Immature natural killer cell (primary cell): ENCODE data around the gene LRRC74A. TPM values are rescaled to one million over a fixed set of nuclear protein-coding genes. Genes with fewer than 3 reads are reported as not detected.
"Not testable (repeated sequence)": the region's sequence is repeated elsewhere in the genome, so short reads cannot be mapped to it uniquely, and the experiment has no call there.

ENCODE experiments used
- DNase-seq, 3 donors: peaks; one replicate each; pipeline ENCODE4 v3.0.0; 2022; ENCODE audit warnings: mixed read lengths in 1 of 3
- H3K27ac Mint-ChIP-seq, 6 donors: one replicate each; pipeline ENCODE4 v1.8.0; 2020; ENCODE audit warnings: mixed read lengths in 6 of 6, mild to moderate bottlenecking in 5 of 6, inconsistent platforms in 4 of 6, moderate library complexity in 3 of 6
- H3K27me3 Mint-ChIP-seq, 3 donors: one replicate each; pipeline ENCODE4 v1.8.0; 2020 to 2021; ENCODE audit warnings: low read depth in 3 of 3, mild to moderate bottlenecking in 3 of 3, mixed read lengths in 3 of 3, moderate library complexity in 3 of 3, inconsistent platforms in 1 of 3
- H3K36me3 Mint-ChIP-seq, 3 donors: one replicate each; pipeline ENCODE4 v1.8.0; 2020; ENCODE audit warnings: mixed read lengths in 3 of 3, inconsistent platforms in 2 of 3, mild to moderate bottlenecking in 2 of 3
- H3K4me1 Mint-ChIP-seq, 2 donors: one replicate each; pipeline ENCODE4 v1.8.0; 2020; ENCODE audit warnings: inconsistent platforms in 2 of 2, mild to moderate bottlenecking in 2 of 2, mixed read lengths in 2 of 2, moderate library complexity in 1 of 2
- H3K4me3 Mint-ChIP-seq, 5 donors: one replicate each; pipeline ENCODE4 v1.8.0; 2020; ENCODE audit warnings: mild to moderate bottlenecking in 5 of 5, mixed read lengths in 5 of 5, inconsistent platforms in 3 of 5, moderate library complexity in 3 of 5
- H3K9me3 Mint-ChIP-seq, 6 donors: one replicate each; pipeline ENCODE4 v1.8.0; 2020; ENCODE audit warnings: mild to moderate bottlenecking in 6 of 6, mixed read lengths in 6 of 6, inconsistent platforms in 4 of 6, moderate library complexity in 3 of 6
- polyA plus RNA-seq, 3 donors: library from polyadenylated mRNA; unstranded; fragments of 300-500 nt; fragmentation: Illumina TruSeq; gene quantifications; one replicate each; pipeline ENCODE4 v1.2.3, GENCODE V29; 2021

The LRRC74A gene
- polyA plus RNA-seq, 3 donors from 2014 or later, result not detected

DNA sequence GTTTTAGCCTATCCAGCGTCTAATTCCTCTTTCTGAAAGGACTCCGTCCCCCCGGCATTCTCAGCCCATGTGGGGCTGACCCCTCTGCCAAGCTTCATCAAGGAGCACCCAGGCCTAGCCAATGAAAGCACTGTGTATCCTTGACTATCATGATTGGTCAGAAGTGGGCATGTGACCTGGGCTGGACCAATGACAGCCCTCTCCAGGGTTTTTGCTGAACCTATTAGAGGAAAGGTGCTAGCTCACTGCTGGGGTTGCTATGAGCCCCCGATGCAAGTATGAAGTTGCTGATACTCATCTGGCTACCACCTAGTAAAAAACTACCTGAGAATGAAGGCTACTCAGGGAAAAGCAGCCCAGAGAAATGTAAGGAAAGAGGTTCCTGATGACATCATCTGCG lies 68.1 kb downstream of the LRRC74A start:
- Mint-ChIP-seq H3K27ac (no peak overlapping the region), H3K9me3 (peaks cover 0 to 4% (median 0%) of the 10 kb centered on the region in 6 donors), H3K27me3 (peaks cover 1 to 5% (median 1%) of the 10 kb centered on the region in 3 donors)

DNA sequence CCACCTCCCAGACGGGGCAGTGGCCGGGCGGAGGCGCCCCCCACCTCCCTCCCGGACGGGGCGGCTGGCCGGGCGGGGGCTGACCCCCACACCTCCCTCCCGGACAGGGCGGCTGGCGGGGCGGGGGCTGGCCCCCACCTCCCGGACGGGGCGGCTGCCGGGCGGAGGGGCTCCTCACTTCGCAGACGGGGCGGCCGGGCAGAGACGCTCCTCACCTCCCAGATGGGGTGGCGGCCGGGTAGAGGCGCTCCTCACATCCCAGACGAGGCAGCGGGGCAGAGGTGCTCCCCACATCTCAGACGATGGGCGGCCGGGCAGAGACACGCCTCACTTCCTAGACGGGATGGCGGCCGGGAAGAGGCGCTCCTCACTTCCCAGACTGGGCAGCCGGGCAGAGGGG lies 71.8 kb downstream of the LRRC74A start:
- not testable (repeated sequence) for H3K27me3 Mint-ChIP-seq, DNase-seq, H3K9me3 Mint-ChIP-seq, H3K27ac Mint-ChIP-seq, H3K4me3 Mint-ChIP-seq, H3K36me3 Mint-ChIP-seq, H3K4me1 Mint-ChIP-seq

More for the DNA sequence above, 68.1 kb downstream of the LRRC74A start:
- Mint-ChIP-seq H3K4me3 (no peak overlapping the region), H3K36me3 (peaks cover 0 to 4% (median 4%) of the 10 kb centered on the region in 3 donors), H3K4me1 (no peaks in the 10 kb centered on the region)
- no peak for DNase-seq

DNA sequence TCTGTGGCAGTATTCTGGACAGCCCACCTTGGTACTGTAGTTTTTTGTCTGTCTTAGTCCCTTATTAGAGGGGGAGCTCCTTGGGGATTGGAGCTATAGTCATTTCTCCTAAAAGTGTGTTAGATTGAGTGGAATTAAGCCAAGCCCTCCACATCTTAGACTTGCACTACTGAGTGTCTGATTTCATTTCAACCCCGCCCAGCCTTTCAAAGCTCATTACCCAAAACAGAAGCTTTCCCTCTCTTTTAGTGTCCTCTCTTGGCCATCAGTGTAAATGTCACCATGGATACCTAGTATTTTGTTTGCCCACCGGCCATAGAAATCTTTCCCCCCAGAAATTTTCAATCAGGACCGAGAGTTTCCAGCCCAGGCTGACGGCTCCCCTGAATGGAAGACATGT lies 74.5 kb downstream of the LRRC74A start:
- no peak for DNase-seq
- Mint-ChIP-seq H3K36me3 (no peaks in the 10 kb centered on the region), H3K4me1 (peaks cover 8 to 9% of the 10 kb centered on the region in 2 donors), H3K27me3 (peaks cover 0 to 11% (median 4%) of the 10 kb centered on the region in 3 donors), H3K9me3 (no peaks in the 10 kb centered on the region), H3K4me3 (no peak overlapping the region), H3K27ac (no peak overlapping the region)

DNA sequence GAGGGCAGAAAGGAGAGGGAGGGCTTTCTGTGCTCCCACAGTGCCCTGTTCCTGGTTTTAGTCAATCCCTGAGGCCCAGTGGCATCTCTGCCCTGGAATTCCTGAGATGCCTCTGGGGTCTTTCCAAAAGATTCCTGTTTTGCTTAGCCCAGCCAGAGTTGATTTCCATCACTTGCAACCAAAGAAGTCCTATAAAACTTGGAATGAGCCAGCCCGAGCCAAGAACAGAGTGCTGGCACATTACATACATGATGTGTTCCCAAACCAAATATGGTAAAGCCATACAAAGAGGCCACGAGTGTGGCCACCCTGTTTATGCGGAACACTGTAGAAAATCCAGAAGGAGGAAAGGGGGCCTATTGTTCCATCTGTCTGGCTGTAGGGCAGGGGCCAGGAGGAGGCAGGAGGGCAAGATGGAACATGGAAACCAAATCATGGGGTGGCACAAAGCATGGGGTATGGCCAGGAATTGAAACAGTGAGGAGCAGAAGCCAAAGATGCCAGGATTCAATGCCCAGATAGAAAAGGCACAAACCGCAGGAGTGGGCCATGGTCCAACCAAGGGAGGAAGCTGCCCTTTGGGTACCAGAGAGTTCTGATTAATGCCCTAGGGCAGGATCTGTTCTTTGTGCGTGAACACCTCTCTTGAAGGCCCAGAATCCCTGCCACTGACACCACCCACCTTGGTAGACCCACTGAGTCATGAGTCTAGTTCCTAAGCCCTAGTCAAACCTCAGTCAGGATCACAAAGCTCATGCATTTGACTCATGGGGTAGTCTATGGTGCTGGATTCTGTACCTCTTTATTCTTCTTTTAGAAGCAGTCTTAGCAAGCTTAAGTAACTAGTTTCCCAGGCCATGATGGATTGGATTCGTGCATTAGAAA lies 75.2 kb downstream of the LRRC74A start:
- Mint-ChIP-seq H3K27ac (no peak overlapping the region), H3K36me3 (no peaks in the 10 kb centered on the region), H3K4me1 (peaks cover 8 to 9% of the 10 kb centered on the region in 2 donors), H3K9me3 (no peaks in the 10 kb centered on the region), H3K27me3 (peaks cover 0 to 11% (median 4%) of the 10 kb centered on the region in 3 donors), H3K4me3 (no peak overlapping the region)
- no peak for DNase-seq

DNA sequence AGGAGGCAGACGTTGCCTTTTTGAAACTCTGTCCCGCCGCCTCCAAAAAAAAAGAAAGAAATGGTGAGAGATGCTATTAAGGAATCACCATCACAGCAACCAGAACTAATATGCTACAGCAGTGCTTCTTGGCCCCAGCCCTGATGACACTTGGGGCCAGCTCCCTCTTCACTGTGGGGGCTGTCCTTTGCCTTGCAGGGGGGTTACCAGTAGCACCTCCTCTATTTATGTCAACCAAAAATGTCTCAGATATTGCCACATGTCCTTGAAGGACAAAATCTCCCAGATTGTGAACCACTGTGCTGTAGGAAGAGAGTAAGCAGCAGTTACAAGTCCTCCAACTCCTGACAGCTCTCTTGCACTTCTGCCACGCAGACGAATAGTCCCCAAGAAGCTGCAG lies 76.4 kb downstream of the LRRC74A start:
- no peak for DNase-seq
- peaks cover 8 to 9% of the 10 kb centered on the region in 2 donors for H3K4me1 Mint-ChIP-seq
- H3K27me3 Mint-ChIP-seq, result peaks cover 0 to 11% (median 6%) of the 10 kb centered on the region in 3 donors
- no peaks in the 10 kb centered on the region for H3K36me3 Mint-ChIP-seq
- no peak overlapping the region for H3K27ac Mint-ChIP-seq
- no peak overlapping the region for H3K4me3 Mint-ChIP-seq
- H3K9me3 Mint-ChIP-seq, result no peaks in the 10 kb centered on the region

DNA sequence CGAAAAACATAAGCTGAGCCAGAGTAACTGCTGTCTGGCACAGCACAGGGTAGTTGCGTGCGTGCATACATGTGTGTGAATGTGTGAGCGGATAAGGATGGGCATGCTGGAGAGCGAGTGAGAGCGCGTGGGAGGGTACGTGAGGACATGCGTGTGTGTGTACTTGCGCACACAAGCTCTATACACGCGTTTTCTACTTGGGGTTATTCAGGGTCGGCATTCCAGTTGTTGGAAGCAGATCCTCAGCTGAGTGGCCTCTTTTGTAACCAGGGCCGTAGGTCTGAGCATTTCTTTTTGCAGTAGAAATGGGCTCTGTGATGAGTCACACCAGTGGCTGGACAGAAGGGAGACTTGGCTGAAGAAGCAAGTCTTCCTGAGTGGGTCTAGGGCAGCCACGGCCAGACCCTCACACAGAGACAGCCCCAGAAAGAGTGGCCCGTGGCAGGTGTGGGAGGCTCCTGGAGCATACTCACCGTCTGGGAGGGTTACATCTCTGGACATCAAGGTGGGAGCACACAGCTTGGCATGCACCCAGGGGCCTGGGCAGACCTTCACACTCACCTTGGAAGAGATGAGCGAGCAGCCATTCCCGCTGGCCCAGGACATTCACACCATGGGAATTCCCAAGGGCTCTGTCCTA lies 78.0 kb downstream of the LRRC74A start:
- Mint-ChIP-seq H3K4me1 (peaks cover 15 to 16% of the 10 kb centered on the region in 2 donors), H3K4me3 (no peak overlapping the region), H3K9me3 (no peaks in the 10 kb centered on the region), H3K36me3 (no peaks in the 10 kb centered on the region), H3K27ac (peak overlapping the region in 2 of 6 donors; percentile 28 to 45), H3K27me3 (peaks cover 2 to 15% (median 10%) of the 10 kb centered on the region in 3 donors)
- no peak for DNase-seq

DNA sequence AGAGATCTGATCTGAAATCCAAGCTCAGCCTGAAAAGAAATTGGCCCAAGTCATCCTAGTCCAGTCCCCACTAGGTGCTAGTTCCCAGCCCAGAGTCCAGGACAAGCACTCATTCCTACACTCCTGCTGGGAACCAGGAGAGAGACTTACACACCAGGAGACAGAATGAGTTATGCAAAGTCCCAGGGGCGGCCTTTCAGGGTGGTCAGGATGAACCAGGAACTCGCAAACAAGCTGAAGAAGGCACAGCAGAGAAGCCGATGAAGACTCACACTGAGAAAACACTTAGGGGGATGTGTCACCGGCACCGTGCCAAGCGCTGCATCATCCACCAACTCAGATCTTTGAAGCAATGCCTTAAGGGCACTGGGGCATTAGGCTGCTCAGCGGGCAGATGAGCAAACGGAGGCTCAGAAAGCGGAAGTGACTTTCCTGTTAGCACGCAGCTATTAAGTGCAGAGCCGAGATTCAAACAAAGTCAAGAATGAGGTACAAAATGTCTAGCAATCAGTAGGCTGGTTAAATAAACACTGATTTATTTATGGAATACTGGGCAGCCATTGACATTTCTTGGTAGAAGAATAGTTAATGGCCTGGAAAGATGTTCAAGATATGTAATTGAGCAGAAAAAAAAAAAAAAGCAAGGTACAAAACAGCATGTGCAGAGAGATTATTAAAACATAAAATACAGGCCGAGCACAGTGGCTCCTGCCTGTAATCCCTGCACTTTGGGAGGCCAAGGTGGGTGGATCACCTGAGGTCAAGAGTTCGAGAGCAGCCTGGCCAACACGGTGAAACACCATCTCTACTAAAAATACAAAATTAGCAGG lies 78.7 kb downstream of the LRRC74A start:
- H3K4me1 Mint-ChIP-seq, result peaks cover 17 to 18% of the 10 kb centered on the region in 2 donors
- peaks cover 2 to 14% (median 8%) of the 10 kb centered on the region in 3 donors for H3K27me3 Mint-ChIP-seq
- H3K4me3 Mint-ChIP-seq, result peak overlapping the region in 2 of 5 donors; percentile 42 to 58
- peak in 1 of 3 donors; percentile 23 for DNase-seq
- H3K36me3 Mint-ChIP-seq, result no peaks in the 10 kb centered on the region
- H3K27ac Mint-ChIP-seq, result peak overlapping the region in 3 of 6 donors; percentile 26 to 42 (median 28)
- H3K9me3 Mint-ChIP-seq, result no peaks in the 10 kb centered on the region

DNA sequence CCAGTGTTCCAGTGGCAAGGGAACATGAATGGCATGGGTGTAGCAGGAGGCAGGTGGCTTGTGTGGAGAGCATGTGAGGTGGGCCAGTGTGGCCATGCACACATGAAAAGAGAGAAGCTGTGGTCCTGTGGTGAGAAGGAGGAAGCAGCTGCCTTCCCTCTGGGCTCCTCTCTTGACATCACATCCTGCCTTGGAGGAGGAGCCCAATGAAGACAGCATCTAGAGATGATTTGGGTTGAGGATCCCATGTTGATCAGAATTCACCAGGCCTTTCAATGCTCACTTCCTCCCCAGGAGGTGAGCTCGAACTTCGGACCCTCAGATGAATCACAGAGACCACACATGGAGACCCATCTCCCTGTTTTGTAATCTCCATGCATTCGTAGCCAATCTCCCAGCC lies 82.6 kb downstream of the LRRC74A start:
- Mint-ChIP-seq H3K4me3 (peak overlapping the region; percentile 23 to 51 (median 35)), H3K4me1 (peaks cover 24 to 27% of the 10 kb centered on the region in 2 donors), H3K27ac (peak overlapping the region; percentile 64 to 92 (median 83)), H3K9me3 (no peaks in the 10 kb centered on the region), H3K36me3 (no peaks in the 10 kb centered on the region), H3K27me3 (peaks cover 2 to 8% (median 6%) of the 10 kb centered on the region in 3 donors)
- peak; percentile 59 to 71 (median 65) for DNase-seq

DNA sequence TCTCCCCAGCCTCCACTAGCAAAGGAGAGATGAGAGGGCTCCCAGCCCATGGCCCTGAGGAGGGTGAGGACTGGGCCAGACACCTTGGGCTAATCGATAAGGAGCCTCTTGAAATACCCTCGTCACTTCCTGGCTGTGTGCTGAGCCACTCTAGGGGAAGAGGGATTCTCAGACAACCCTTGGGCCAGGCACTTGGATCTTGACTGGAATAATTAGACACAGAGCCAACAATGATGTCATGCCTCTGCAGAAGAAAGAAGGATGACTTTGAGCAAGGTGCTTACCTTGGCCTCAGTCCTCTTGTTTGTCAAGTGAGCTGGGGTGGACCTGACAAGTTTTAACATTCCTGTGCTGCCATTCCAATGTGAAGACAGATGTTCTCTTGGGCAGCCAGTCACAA lies 83.1 kb downstream of the LRRC74A start:
- no peak for DNase-seq
- peak overlapping the region; percentile 64 to 92 (median 83) for H3K27ac Mint-ChIP-seq
- peaks cover 2 to 8% (median 5%) of the 10 kb centered on the region in 3 donors for H3K27me3 Mint-ChIP-seq
- peaks cover 24 to 25% of the 10 kb centered on the region in 2 donors for H3K4me1 Mint-ChIP-seq
- no peaks in the 10 kb centered on the region for H3K36me3 Mint-ChIP-seq
- H3K9me3 Mint-ChIP-seq, result no peaks in the 10 kb centered on the region
- peak overlapping the region in 2 of 5 donors; percentile 48 to 51 for H3K4me3 Mint-ChIP-seq

DNA sequence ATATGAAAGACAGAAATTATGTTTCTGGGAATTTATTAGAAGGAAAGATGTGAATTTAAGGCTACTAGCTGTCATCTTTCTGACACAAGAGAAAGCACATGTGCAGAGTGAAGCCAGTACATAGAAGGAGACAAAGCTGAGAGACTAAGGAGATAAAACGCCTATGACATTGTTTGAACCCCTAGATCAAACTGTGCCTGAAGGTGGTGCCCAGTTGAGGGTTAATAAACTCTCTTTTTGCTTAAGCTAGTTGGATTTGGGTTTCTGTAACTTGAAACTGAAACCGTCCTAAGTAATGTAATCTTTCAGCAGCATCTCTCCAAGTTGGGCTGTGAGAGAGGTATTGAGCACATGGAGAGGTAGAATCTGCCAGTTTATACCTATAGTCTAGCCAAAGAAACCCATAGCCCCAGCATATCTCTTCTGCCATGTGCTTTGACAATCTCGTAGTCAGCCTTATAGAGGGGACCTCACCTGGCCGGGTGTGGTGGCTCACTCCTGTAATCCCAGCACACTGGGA lies 84.2 kb downstream of the LRRC74A start:
- Mint-ChIP-seq H3K27ac (peak overlapping the region in 2 of 6 donors; percentile 12 to 20), H3K9me3 (no peaks in the 10 kb centered on the region), H3K27me3 (peaks cover 2 to 5% (median 5%) of the 10 kb centered on the region in 3 donors), H3K4me3 (no peak overlapping the region), H3K4me1 (peaks cover 17 to 18% of the 10 kb centered on the region in 2 donors), H3K36me3 (no peaks in the 10 kb centered on the region)
- DNase-seq, result no peak

DNA sequence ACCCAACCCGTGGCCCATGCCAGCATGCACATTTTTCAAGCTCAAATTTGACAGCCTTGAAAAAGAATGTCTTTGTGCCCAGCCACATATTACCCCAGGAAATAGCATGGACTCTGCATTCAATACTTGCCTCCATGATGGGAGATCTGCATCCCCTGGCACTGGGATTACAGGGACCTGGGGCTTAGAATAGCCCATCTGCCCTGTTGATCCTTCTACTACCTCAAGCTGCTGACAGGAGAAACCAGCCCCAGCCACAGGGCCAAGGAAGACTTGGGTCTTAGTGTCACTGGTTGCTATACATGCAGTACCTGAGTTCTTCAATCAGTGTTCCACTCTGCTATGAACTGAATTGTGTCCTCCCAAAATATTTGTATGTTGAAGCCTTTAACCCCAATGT lies 85.3 kb downstream of the LRRC74A start:
- no peak for DNase-seq
- no peak overlapping the region for H3K4me3 Mint-ChIP-seq
- H3K36me3 Mint-ChIP-seq, result no peaks in the 10 kb centered on the region
- no peaks in the 10 kb centered on the region for H3K9me3 Mint-ChIP-seq
- H3K4me1 Mint-ChIP-seq, result peaks cover 17 to 18% of the 10 kb centered on the region in 2 donors
- peaks cover 2 to 5% (median 5%) of the 10 kb centered on the region in 3 donors for H3K27me3 Mint-ChIP-seq
- peak overlapping the region in 2 of 6 donors; percentile 36 to 38 for H3K27ac Mint-ChIP-seq

DNA sequence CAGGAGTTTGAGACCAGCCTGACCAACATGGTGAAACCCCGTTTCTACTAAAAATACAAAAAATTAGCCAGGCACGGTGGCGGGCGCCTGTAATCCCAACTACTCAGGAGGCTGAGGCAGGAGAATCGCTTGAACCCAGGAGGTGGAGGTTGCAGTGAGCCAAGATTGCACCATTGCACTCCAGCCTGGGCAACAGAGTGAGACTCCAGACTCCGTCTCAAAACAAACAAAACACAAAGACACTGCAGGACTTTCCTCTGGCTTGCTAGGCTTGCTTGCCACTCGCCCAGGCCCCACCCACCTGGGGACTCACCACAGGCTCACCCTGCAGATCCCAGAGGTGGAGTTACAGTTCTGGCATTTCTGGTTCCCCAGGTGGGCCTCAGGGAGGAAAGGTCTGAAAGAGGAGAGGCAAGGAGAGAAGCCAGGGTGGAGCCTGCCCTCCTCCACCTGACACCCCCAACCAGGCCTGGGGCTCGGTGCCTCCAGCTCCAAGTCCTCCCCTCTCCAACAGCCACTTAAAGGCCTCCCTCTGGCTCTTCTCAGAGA lies 88.4 kb downstream of the LRRC74A start:
- H3K9me3 Mint-ChIP-seq, H3K36me3 Mint-ChIP-seq, H3K27me3 Mint-ChIP-seq, DNase-seq, H3K4me3 Mint-ChIP-seq, H3K27ac Mint-ChIP-seq: not testable (repeated sequence)
- H3K4me1 Mint-ChIP-seq, result peaks cover 20% of the 10 kb centered on the region in 2 donors
